Lung (tissue), 12 donors: ENCODE data around the gene SHANK1. TPM values are rescaled to one million over a fixed set of nuclear protein-coding genes. Genes with fewer than 3 reads are reported as not detected.

Experiments used
- ATAC-seq: fragments of 200-7000 bp; cut with Tn5 transposase; one replicate; pipeline ENCODE4 v1.9.1; 2020; ENCODE audit warnings: moderate number of reproducible peaks; ENCODE audit not compliant: insufficient read depth, low FRiP score
- DNase-seq, 3 donors: peaks; one replicate each; pipeline ENCODE4 v3.0.0-alpha.2; 2013 to 2017
- H3K27ac ChIP-seq, 2 donors: one replicate each; pipeline ENCODE4 v1.5.1; 2013; ENCODE audit warnings: mild to moderate bottlenecking in 2 of 2, moderate library complexity in 2 of 2, control low read depth in 1 of 2, inconsistent platforms in 1 of 2, low read depth in 1 of 2, low read length in 1 of 2
- H3K27me3 ChIP-seq, 3 donors: one replicate each; pipeline ENCODE4 v1.5.1; 2013; ENCODE audit warnings: low read length in 2 of 3; ENCODE audit not compliant: control insufficient read depth in 3 of 3, insufficient read depth in 3 of 3
- H3K36me3 ChIP-seq, 4 donors: one replicate each; pipeline ENCODE4 v1.5.1; 2013; ENCODE audit warnings: low read length in 4 of 4, mild to moderate bottlenecking in 1 of 4, moderate library complexity in 1 of 4; ENCODE audit not compliant: control insufficient read depth in 4 of 4, insufficient read depth in 4 of 4
- H3K4me1 ChIP-seq, 5 donors: one replicate each; pipeline ENCODE4 v1.5.1; 2013; ENCODE audit warnings: low read length in 5 of 5, mild to moderate bottlenecking in 2 of 5, moderate library complexity in 1 of 5; ENCODE audit not compliant: control insufficient read depth in 5 of 5, insufficient read depth in 5 of 5
- H3K4me3 ChIP-seq: one replicate; pipeline ENCODE4 v1.5.1; 2013; ENCODE audit warnings: mild to moderate bottlenecking, control low read depth, moderate library complexity
- H3K9ac ChIP-seq, 2 donors: one replicate each; pipeline ENCODE4 v1.5.1; 2013; ENCODE audit warnings: low read length in 2 of 2, control low read depth in 1 of 2; ENCODE audit not compliant: insufficient read depth in 1 of 2
- H3K9me3 ChIP-seq, 4 donors: one replicate each; pipeline ENCODE4 v1.5.1; 2013; ENCODE audit warnings: low read length in 3 of 4, mild to moderate bottlenecking in 1 of 4, moderate library complexity in 1 of 4; ENCODE audit not compliant: control insufficient read depth in 4 of 4, insufficient read depth in 3 of 4
- WGBS, 2 donors: extraction: QIAGEN DNeasy Blood & Tissue Kit; methylation state at CpG; one replicate each; pipeline ENCODE4 v1.1.7; 2013; 5-methylcytosine and 5-hydroxymethylcytosine counted together
- polyA plus RNA-seq, 2 donors: library from polyadenylated mRNA; stranded (reverse); fragments of 200-250 nt; gene quantifications; one replicate each; pipeline ENCODE4 v1.2.1, GENCODE V29; 2013
- total RNA-seq, 2 donors: library from RNA; depleted of rRNA in 1 of 2; stranded (reverse); fragments of >200 nt in 1 of 2; gene quantifications; one replicate each; pipeline ENCODE4 v1.2.1, GENCODE V29; 2014 to 2021
- TF ChIP-seq, protein P1 (sequence below): IDR thresholded peaks from 2 replicates; pipeline ENCODE4 v1.5.1; 2012; ENCODE audit warnings: mild to moderate bottlenecking; ENCODE audit errors: control extremely low read depth, extremely low read depth
- donor health status: control.
- donor health status: control.
- donor health status: Bipolar disorder and iron deficiency.
- donor health status: healthy.
- donor health status: DM: yes; HTN: yes; CAD: no.

Gene SHANK1
- total and polyA plus RNA-seq, 4 donors, result 0.15 to 1.2 (median 0.21) TPM

GRCh38 chr19:50677636-50678035 lies 42.0 kb downstream of the SHANK1 start:
- no peak overlapping the region for H3K4me3 ChIP-seq
- no peaks in the 10 kb centered on the region for H3K36me3 ChIP-seq
- TF ChIP-seq, protein P1, sequence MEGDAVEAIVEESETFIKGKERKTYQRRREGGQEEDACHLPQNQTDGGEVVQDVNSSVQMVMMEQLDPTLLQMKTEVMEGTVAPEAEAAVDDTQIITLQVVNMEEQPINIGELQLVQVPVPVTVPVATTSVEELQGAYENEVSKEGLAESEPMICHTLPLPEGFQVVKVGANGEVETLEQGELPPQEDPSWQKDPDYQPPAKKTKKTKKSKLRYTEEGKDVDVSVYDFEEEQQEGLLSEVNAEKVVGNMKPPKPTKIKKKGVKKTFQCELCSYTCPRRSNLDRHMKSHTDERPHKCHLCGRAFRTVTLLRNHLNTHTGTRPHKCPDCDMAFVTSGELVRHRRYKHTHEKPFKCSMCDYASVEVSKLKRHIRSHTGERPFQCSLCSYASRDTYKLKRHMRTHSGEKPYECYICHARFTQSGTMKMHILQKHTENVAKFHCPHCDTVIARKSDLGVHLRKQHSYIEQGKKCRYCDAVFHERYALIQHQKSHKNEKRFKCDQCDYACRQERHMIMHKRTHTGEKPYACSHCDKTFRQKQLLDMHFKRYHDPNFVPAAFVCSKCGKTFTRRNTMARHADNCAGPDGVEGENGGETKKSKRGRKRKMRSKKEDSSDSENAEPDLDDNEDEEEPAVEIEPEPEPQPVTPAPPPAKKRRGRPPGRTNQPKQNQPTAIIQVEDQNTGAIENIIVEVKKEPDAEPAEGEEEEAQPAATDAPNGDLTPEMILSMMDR, result no peak
- no peak for DNase-seq
- no peak overlapping the region for H3K27ac ChIP-seq
- WGBS, 2 donors, result 54 to 66% methylated on average over 5 of the region's 5 CpGs
- H3K9ac ChIP-seq, result no peak overlapping the region
- no peak for ATAC-seq
- no peaks in the 10 kb centered on the region for H3K4me1 ChIP-seq
- peaks cover 0 to 17% (median 2%) of the 10 kb centered on the region in 3 donors for H3K27me3 ChIP-seq
- peaks cover 0 to 9% (median 0%) of the 10 kb centered on the region in 4 donors for H3K9me3 ChIP-seq

- Histone ChIP-seq H3K9me3 (peaks cover 0 to 9% (median 0%) of the 10 kb centered on the region in 4 donors), H3K36me3 (no peaks in the 10 kb centered on the region), H3K27me3 (peaks cover 0 to 23% (median 2%) of the 10 kb centered on the region in 3 donors), H3K9ac (no peak overlapping the region), H3K4me1 (no peaks in the 10 kb centered on the region), H3K4me3 (no peak overlapping the region), H3K27ac (no peak overlapping the region)
- no peak for DNase-seq
- no peak for ATAC-seq
- TF ChIP-seq, protein P1, result no peak
- WGBS, 2 donors, result 62 to 69% methylated on average over 1 of the region's 1 CpG
Measured at GRCh38 chr19:50676625-50677197, 42.9 kb downstream of the SHANK1 start.

DNA sequence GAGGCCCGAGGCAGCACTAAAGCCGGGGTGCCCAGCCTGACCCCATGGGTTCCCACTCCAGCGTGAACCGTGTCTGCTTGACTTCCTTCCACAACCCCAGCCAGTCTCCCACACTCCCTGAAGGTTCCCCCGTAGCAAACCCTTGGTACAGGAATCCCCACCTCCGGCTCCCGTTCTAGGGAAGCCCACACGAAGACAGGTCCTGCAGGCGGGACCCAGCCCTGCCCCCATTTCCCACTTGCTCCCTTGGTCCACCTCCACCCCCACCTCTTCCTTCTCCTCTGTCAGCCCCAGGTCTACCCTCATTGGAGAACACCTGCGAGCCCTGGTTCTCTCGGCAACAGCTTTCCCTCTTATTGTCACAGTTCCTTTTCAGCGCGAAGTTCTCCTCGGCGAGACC lies 46.5 kb downstream of the SHANK1 start:
- TF ChIP-seq, protein P1, result no peak
- Histone ChIP-seq H3K27ac (no peak overlapping the region), H3K4me3 (no peak overlapping the region), H3K36me3 (no peaks in the 10 kb centered on the region), H3K27me3 (peaks cover 9 to 39% (median 16%) of the 10 kb centered on the region in 3 donors), H3K9ac (no peak overlapping the region), H3K9me3 (peaks cover 0 to 9% (median 0%) of the 10 kb centered on the region in 4 donors), H3K4me1 (peaks cover 0 to 2% (median 0%) of the 10 kb centered on the region in 5 donors)
- ATAC-seq (no peak), DNase-seq (no peak)
- 25 to 26% methylated on average over 15 of the region's 15 CpGs for WGBS, 2 donors

- Histone ChIP-seq H3K36me3 (no peaks in the 10 kb centered on the region), H3K9me3 (peaks cover 0 to 2% (median 0%) of the 10 kb centered on the region in 4 donors), H3K4me3 (no peak overlapping the region), H3K9ac (no peak overlapping the region), H3K27me3 (peaks cover 20 to 47% (median 20%) of the 10 kb centered on the region in 3 donors), H3K4me1 (peaks cover 0 to 5% (median 0%) of the 10 kb centered on the region in 5 donors), H3K27ac (no peak overlapping the region)
- WGBS, 2 donors, result 31 to 43% methylated on average over 5 of the region's 5 CpGs
- ATAC-seq, result no peak
- TF ChIP-seq, protein P1, result no peak
- DNase-seq, result no peak
Measured at GRCh38 chr19:50670102-50670380, 49.6 kb downstream of the SHANK1 start.
